A549 treated with GW870086 at 1 μM for 4 hours (cell line): ENCODE measurements around the gene WRAP73. TPM values are rescaled to one million over a fixed set of nuclear protein-coding genes. Genes with fewer than 3 reads are reported as not detected.

ENCODE experiments used
- total RNA-seq: library from RNA; stranded (reverse); fragments of 200-300 nt; extraction: Qiagen RNA extraction; gene quantifications from 5 replicates; pipeline ENCODE4 v1.2.3, GENCODE V29; 2022; ENCODE audit warnings: low read depth

The WRAP73 gene
- total RNA-seq = 14.1 to 21.5 TPM (median 19.5 TPM) in 5 replicates

GRCh38 chr1:3649342-3650247, at the start of gene WRAP73:
Gene WRAP73, minus strand, starts transcription at chr1:3650103. Its CDS starts 104 bp downstream, at chr1:3649999.

GRCh38 chr1:3651930-3652547, 2.1 kb upstream of the WRAP73 start, which contains the start of gene TP73:
Gene TP73, plus strand, starts transcription at chr1:3652516. Its CDS starts 29,850 bp downstream, at chr1:3682366.

GRCh38 chr1:3624200-3625136, 25.4 kb downstream of the WRAP73 start, which contains the start of gene TPRG1L:
Gene TPRG1L, plus strand, starts transcription at chr1:3625015. Its CDS starts 58 bp downstream, at chr1:3625073.

GRCh38 chr1:3611170-3612019, 38.5 kb downstream of the WRAP73 start, which contains the start of gene MEGF6:
Gene MEGF6, minus strand, starts transcription at chr1:3611508. Its CDS starts 240 bp downstream, at chr1:3611268.

Other genes starting within 250 kb of the WRAP73 start
- gene ARHGEF16, start 195.4 kb downstream of the WRAP73 start, total RNA-seq = 4.8 to 5.8 TPM (median 5.0 TPM) in 5 replicates
- 6.1 to 10.7 TPM (median 9.3 TPM) in 5 replicates for gene MEGF6, start 38.6 kb downstream of the WRAP73 start, total RNA-seq
- gene TPRG1L, start 25.1 kb downstream of the WRAP73 start, total RNA-seq = 26.1 to 30.7 TPM (median 29.6 TPM) in 5 replicates
- 0.42 to 0.87 TPM (median 0.68 TPM) in 5 replicates for gene TP73, start 2.4 kb upstream of the WRAP73 start, total RNA-seq
- not detected in 5 replicates for gene CCDC27, start 102.3 kb upstream of the WRAP73 start, total RNA-seq
- gene SMIM1, start 122.6 kb upstream of the WRAP73 start, total RNA-seq = 0.79 to 1.9 TPM (median 1.3 TPM) in 5 replicates
- gene LRRC47, start 146.4 kb upstream of the WRAP73 start, total RNA-seq = 30.5 to 34.2 TPM (median 32.5 TPM) in 5 replicates
- 11.3 to 17.9 TPM (median 15.7 TPM) in 5 replicates for gene CEP104, start 207.1 kb upstream of the WRAP73 start, total RNA-seq
- 3.1 to 4.0 TPM (median 3.8 TPM) in 5 replicates for gene DFFB, start 207.4 kb upstream of the WRAP73 start, total RNA-seq